AG08395 (cell line): ENCODE measurements around the gene RCOR2.
"Not testable (repeated sequence)": the region's sequence is repeated elsewhere in the genome, so short reads cannot be mapped to it uniquely, and the experiment has no call there.

Experiments
- DNase-seq: peaks from one replicate; pipeline ENCODE4 v3.0.0; 2012; ENCODE audit warnings: mixed read lengths, low spot score

Gene RCOR2

DNA sequence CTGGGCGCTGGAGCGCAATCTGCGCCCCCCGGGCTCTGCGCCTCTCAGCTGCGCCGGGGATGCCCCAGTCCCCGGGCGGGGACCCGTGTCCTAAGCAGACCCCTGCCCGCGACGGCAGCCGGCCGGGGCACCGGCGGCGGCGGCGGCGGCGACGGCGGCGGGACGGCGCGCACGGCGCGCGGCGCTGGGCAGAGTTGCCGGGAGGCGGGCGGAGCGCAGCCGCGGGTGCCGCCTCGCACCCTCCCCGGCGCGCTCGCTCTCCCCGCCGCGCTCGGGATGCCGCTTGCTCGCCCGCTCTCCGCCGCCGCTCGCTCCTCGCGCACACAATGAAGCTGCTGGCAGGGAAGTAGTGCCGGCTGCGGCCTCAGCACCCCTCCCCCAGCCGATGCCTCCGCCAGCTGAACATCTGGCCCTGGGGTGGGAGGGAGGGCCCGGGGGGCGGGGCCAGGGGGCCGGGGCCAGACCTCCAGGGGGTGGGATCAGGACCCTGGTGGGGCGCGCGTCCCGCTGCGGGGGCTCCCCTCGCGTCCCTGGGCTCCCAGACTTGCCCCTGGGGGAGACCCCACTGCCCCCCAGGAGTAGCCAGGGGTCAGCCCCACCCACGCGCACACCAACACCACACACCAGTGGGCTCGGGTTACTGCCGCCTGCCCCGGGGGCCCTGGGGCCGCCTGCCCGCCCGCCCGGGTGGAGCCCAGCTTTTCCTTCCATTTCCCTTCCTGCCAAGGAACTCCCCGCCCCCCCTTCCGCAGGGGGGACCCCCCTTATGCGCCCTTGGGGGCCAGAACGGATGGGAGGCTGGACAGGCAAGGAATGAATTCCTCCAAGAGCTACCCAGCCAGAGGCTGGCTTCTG lies at the start of gene RCOR2:
Gene RCOR2, minus strand, starts transcription at position 328 of the 855 bp plus-strand sequence. CDS start 708 bp downstream, outside the sequence.
- DNase-seq = peak; percentile 87

DNA sequence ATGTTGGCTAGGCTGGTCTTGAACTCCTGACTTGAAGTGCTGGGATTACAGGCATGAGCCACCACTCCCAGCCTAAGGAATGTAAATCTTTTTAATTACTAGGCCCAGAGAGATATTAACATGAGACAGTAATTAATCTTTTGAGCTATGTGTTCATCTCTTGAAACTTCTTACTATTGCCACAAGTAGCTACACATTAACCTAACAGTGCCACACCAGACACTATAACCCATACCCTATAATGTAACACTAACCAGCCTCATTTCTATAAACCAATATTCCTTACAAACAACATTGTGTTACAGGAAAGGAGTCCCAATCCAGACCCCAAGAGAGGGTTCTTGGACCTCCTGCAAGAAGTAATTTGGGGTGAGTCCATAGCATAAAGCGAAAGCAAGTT lies 49.5 kb upstream of the RCOR2 start:
- DNase-seq = no peak

GRCh38 chr11:63963895-63964294 lies 46.9 kb upstream of the RCOR2 start:
- DNase-seq = not testable (repeated sequence)

- peak; percentile 73 for DNase-seq
Measured at GRCh38 chr11:63961608-63962412, 44.8 kb upstream of the RCOR2 start.

- DNase-seq = no peak
Measured at GRCh38 chr11:63958008-63958407, 41.0 kb upstream of the RCOR2 start.

- no peak for DNase-seq
Measured at GRCh38 chr11:63952570-63952969, 35.6 kb upstream of the RCOR2 start.

DNA sequence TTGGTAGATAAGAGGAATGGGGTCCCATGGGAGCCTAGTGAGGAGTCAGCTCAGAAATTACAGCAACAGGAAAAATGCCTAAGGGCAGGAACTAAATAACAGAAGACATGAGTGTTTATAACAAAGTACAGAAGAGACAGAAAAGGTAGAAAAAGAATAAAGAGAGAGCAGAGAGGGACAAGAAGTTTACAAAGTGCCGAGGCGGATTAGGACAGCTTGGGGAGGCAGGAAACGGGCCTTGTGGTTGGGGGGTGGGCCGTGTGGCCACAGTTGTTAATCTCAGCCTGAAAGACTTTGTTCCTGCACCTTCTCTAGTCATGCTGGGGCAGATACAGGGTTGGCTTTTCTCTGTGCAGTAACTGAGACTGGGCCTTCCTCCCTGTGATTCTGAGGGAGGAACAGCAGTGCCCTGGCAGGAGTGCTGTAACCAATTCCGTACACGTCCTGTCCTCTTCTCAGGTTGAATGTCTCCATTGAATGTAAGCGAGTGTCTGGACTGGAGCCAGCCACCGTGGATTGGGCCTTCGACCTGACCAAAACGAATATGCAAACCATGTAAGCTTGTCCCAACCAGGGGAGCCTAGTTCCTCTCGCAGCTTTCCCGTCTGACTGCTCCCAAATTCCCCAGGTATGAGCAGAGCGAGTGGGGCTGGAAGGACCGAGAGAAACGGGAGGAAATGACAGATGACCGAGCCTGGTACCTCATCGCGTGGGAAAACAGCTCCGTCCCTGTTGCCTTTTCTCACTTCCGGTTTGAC lies 35.0 kb upstream of the RCOR2 start:
- DNase-seq = no peak

DNA sequence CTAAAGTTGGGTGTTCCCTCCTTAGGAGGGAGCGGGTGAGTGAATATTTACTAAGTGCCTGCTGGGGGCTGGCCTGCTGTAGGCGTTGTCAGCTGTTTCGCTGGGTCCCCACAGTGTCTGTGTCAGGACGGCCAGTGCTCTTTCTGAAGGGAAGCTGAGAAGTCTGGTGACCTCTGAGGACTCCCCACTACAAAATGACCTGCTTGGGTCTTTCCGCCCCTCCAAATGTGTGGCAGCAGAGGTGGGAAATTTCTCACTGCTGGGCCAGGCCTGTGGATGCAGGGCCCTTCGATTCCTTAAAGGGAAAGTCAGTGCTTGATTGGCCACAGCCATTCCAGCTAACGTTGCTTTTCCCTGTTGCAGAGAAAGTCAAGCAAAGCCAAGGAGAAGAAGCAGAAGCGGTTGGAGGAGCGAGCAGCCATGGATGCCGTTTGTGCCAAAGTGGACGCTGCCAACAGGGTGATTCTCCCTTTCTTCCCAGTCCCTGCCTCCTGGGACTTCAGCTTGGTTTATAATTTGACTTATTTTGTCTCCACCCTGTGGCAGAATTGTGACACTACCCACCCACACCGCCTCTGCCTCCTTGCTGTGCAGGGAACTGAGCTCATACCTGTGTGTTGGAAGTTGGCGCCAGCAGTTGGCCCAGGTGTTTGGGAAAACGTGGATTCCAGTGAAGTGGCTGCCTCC lies 28.7 kb upstream of the RCOR2 start:
- peak; percentile 91 for DNase-seq

GRCh38 chr11:63944987-63945386 lies 28.0 kb upstream of the RCOR2 start:
- DNase-seq = peak; percentile 57

- DNase-seq = no peak
Measured at GRCh38 chr11:63942803-63943202, 25.8 kb upstream of the RCOR2 start.

DNA sequence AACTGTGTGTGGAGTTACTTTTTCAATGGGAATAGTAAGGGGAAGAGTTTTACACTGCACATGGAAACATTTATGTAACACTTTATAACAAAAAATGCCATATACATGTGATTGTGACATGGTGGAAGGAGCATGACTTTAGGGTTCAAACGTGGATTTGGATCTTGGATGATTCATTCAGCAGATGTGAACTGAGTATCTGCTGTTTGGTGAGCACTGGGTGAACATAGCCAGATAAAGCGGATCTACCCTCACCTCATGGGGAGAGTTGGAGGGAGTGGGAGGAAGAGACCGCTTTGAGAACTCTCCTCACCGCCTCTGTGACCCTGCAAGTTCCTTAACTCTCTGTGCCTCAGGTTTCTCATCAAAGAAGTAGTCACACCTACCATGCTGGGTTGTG lies 24.9 kb upstream of the RCOR2 start:
- no peak for DNase-seq

DNA sequence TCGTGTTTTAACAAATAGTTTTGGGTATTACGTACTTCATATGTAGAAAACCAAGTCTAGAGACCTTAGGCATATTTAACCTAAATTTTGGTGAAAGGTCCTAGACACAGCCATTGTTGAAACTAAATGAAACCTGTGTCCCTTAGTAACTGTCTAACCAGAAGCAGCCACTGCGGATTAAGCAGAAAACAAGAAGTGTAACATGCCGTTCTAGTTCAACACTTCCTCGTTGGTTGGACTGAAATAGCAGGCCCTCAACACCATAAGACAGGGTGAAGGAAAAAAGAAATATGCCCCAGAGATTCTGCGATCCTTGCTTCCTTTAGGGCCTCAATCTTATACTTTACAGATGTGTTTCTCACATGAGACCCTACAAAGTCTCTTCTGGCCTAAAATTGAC lies 23.8 kb upstream of the RCOR2 start:
- no peak for DNase-seq

- no peak for DNase-seq
Measured at GRCh38 chr11:63939397-63939891, 22.5 kb upstream of the RCOR2 start.

DNA sequence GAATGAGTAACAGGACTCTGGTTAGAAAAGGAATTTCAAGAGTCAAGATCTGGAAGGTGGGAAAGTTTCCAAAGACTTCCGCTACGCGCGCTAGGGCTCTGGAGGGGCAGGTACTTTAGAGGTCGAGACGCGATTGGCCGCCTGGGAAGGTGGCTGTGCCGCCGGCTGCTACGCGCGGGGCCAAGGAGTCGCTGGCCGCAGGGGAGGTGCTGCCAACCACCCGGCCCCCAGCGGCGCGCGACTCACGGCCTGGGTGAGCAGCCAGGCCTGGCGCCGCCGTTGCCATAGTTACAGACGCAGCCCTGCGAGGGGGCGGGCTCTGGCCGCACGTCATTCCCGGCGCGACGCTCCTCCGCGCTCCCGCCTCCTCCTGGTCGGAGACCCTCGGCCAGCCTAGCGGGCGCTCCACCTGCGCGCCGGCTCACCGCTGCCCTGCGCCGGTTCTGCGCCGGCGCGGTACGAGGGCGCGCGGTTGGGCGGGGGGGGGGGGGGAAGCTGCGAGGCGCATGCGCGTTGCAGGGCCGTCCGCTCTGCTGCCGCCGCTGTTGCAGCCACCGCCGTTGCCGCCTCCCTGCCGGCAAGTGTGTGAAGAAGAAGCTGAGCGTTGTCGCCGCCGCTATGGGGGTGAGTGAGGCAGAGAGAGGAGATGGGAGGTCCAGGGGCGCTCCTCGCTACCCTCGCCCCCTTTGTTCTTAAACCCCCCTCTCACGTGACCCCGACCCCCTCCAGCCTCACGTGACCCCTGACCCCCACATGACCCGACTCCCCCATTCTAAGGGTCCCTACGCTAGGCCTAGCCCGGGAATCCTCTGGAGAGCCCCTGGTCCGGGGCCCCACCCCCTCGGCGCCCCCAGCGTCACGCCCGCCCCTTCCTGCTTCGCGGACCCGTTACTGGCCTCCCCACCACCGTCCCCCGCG lies 21.8 kb upstream of the RCOR2 start, which contains the start of gene NAA40:
Gene NAA40, plus strand, starts transcription at position 524 of the 918 bp plus-strand sequence. Its CDS starts 95 bp downstream, at position 619.
- peak; percentile 99 for DNase-seq

GRCh38 chr11:63937713-63938478 lies 20.9 kb upstream of the RCOR2 start:
- no peak for DNase-seq

GRCh38 chr11:63933459-63933858 lies 16.5 kb upstream of the RCOR2 start:
- peak; percentile 52 for DNase-seq

DNA sequence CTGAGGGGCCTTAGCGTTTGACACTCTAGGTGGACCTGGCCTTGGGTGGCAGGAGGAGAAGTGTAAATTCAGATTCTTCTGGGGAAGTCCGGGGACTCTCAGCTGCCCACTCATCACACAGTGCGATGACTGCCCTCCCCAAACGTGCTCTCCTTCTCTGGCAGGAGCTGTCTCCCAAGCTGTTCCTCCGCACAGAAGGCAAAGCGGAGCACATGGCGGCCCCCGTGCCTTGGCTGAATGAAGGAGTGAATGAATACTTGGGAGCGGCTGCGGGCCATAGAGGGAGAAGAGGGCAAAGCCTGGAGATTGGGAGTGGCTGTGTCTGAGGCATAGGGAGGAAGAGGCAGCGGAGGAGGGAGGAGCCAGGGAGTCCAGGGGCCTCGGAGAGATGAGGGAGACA lies 14.9 kb upstream of the RCOR2 start:
- DNase-seq = no peak

- DNase-seq = no peak
Measured at GRCh38 chr11:63931045-63931444, 14.1 kb upstream of the RCOR2 start.

GRCh38 chr11:63929616-63930015 lies 12.7 kb upstream of the RCOR2 start:
- DNase-seq = no peak

DNA sequence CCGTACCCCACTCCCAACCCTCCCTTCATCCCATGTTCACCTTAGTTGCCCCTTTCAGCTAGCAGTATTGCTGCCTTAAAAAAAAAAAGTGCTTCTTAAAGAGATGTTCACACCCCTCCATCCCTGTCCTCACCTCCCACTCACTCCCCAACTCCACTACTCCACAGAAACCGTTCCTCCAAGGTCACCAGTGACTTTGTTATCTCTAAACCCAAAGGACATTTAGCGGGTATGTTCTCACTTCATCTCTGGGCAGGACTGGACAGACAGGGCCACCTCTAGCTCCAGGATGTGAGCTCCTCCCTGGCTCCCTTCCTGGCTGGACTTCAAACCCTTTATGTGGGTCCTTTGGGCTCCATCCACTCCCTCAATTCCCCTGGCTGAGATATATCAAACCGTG lies 6.4 kb upstream of the RCOR2 start:
- no peak for DNase-seq
